ENCODE measurements around the gene LNPEP.
A peak's percentile ranks its signal among the peaks of the same experiment; 100 is the strongest.

LNPEP gene

GRCh38 chr5:96972599-96973334 lies 36.9 kb downstream of the LNPEP start:
- TF ChIP-seq BACH2 (CRISPR knock-in tag; IDR thresholded peaks at IDR 0.05; ENCODE audit: borderline replicate concordance) (no peak), PPARA (CRISPR knock-in tag; IDR thresholded peaks at IDR 0.05; ENCODE audit: borderline replicate concordance) (no peak)

GRCh38 chr5:96973532-96974401 lies 37.9 kb downstream of the LNPEP start:
- TF ChIP-seq ZNF565 (CRISPR knock-in tag; conservative IDR thresholded peaks at IDR 0.05; ENCODE audit: low read depth) (no peak), ISL1 (CRISPR knock-in tag; IDR thresholded peaks at IDR 0.05) (no peak), ZC3H10 (CRISPR knock-in tag; IDR thresholded peaks at IDR 0.05) (no peak), ZNF70 (CRISPR knock-in tag; IDR thresholded peaks at IDR 0.05) (no peak), TOX (CRISPR knock-in tag; IDR thresholded peaks at IDR 0.05; ENCODE audit: borderline replicate concordance) (no peak), ZFP3 (CRISPR knock-in tag; IDR thresholded peaks at IDR 0.05) (no peak), ESRRG (CRISPR knock-in tag; IDR thresholded peaks at IDR 0.05) (no peak), ARNTL (CRISPR knock-in tag; IDR thresholded peaks at IDR 0.05; ENCODE audit: borderline replicate concordance, low read depth) (no peak), TCF4 (CRISPR knock-in tag; IDR thresholded peaks at IDR 0.05; ENCODE audit: borderline replicate concordance) (no peak)
- TF ChIP-seq, protein P1, sequence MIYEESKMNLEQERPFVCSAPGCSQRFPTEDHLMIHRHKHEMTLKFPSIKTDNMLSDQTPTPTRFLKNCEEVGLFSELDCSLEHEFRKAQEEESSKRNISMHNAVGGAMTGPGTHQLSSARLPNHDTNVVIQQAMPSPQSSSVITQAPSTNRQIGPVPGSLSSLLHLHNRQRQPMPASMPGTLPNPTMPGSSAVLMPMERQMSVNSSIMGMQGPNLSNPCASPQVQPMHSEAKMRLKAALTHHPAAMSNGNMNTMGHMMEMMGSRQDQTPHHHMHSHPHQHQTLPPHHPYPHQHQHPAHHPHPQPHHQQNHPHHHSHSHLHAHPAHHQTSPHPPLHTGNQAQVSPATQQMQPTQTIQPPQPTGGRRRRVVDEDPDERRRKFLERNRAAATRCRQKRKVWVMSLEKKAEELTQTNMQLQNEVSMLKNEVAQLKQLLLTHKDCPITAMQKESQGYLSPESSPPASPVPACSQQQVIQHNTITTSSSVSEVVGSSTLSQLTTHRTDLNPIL (CRISPR knock-in tag; IDR thresholded peaks at IDR 0.05; ENCODE audit: low read depth), result no peak
- TF ChIP-seq, protein P2, sequence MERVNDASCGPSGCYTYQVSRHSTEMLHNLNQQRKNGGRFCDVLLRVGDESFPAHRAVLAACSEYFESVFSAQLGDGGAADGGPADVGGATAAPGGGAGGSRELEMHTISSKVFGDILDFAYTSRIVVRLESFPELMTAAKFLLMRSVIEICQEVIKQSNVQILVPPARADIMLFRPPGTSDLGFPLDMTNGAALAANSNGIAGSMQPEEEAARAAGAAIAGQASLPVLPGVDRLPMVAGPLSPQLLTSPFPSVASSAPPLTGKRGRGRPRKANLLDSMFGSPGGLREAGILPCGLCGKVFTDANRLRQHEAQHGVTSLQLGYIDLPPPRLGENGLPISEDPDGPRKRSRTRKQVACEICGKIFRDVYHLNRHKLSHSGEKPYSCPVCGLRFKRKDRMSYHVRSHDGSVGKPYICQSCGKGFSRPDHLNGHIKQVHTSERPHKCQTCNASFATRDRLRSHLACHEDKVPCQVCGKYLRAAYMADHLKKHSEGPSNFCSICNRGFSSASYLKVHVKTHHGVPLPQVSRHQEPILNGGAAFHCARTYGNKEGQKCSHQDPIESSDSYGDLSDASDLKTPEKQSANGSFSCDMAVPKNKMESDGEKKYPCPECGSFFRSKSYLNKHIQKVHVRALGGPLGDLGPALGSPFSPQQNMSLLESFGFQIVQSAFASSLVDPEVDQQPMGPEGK (CRISPR knock-in tag; IDR thresholded peaks at IDR 0.05; ENCODE audit: borderline replicate concordance), result no peak
- TF ChIP-seq, protein P3, sequence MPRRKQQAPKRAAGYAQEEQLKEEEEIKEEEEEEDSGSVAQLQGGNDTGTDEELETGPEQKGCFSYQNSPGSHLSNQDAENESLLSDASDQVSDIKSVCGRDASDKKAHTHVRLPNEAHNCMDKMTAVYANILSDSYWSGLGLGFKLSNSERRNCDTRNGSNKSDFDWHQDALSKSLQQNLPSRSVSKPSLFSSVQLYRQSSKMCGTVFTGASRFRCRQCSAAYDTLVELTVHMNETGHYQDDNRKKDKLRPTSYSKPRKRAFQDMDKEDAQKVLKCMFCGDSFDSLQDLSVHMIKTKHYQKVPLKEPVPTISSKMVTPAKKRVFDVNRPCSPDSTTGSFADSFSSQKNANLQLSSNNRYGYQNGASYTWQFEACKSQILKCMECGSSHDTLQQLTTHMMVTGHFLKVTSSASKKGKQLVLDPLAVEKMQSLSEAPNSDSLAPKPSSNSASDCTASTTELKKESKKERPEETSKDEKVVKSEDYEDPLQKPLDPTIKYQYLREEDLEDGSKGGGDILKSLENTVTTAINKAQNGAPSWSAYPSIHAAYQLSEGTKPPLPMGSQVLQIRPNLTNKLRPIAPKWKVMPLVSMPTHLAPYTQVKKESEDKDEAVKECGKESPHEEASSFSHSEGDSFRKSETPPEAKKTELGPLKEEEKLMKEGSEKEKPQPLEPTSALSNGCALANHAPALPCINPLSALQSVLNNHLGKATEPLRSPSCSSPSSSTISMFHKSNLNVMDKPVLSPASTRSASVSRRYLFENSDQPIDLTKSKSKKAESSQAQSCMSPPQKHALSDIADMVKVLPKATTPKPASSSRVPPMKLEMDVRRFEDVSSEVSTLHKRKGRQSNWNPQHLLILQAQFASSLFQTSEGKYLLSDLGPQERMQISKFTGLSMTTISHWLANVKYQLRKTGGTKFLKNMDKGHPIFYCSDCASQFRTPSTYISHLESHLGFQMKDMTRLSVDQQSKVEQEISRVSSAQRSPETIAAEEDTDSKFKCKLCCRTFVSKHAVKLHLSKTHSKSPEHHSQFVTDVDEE (CRISPR knock-in tag; IDR thresholded peaks at IDR 0.05), result no peak
- no peak for ATAC-seq

More at GRCh38 chr5:96972599-96973334, 36.9 kb downstream of the LNPEP start:
- ATAC-seq, result no peak

- peak; percentile 54; the same call in 2 of the 3 replicates for ATAC-seq
- TF ChIP-seq ZC3H10 (CRISPR knock-in tag; IDR thresholded peaks at IDR 0.05) (no peak), ZFP3 (CRISPR knock-in tag; IDR thresholded peaks at IDR 0.05) (no peak), ZFP30 (CRISPR knock-in tag; IDR thresholded peaks at IDR 0.05) (no peak), OSR1 (CRISPR knock-in tag; IDR thresholded peaks at IDR 0.05) (no peak), ZNF8 (CRISPR knock-in tag; IDR thresholded peaks at IDR 0.05) (no peak), RARB (CRISPR knock-in tag; IDR thresholded peaks at IDR 0.05) (no peak), PPARA (CRISPR knock-in tag; IDR thresholded peaks at IDR 0.05; ENCODE audit: borderline replicate concordance) (no peak), SNAI2 (CRISPR knock-in tag; IDR thresholded peaks at IDR 0.05) (no peak), ARNTL (CRISPR knock-in tag; IDR thresholded peaks at IDR 0.05; ENCODE audit: borderline replicate concordance, low read depth) (no peak), ESRRG (CRISPR knock-in tag; IDR thresholded peaks at IDR 0.05) (no peak), ZNF565 (CRISPR knock-in tag; conservative IDR thresholded peaks at IDR 0.05; ENCODE audit: low read depth) (no peak), BACH2 (CRISPR knock-in tag; IDR thresholded peaks at IDR 0.05; ENCODE audit: borderline replicate concordance) (no peak)
- TF ChIP-seq, protein P3 (CRISPR knock-in tag; IDR thresholded peaks at IDR 0.05), result no peak
- TF ChIP-seq, protein P4, sequence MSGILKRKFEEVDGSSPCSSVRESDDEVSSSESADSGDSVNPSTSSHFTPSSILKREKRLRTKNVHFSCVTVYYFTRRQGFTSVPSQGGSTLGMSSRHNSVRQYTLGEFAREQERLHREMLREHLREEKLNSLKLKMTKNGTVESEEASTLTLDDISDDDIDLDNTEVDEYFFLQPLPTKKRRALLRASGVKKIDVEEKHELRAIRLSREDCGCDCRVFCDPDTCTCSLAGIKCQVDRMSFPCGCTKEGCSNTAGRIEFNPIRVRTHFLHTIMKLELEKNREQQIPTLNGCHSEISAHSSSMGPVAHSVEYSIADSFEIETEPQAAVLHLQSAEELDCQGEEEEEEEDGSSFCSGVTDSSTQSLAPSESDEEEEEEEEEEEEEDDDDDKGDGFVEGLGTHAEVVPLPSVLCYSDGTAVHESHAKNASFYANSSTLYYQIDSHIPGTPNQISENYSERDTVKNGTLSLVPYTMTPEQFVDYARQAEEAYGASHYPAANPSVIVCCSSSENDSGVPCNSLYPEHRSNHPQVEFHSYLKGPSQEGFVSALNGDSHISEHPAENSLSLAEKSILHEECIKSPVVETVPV (CRISPR knock-in tag; IDR thresholded peaks at IDR 0.05), result no peak
- TF ChIP-seq, protein P2 (CRISPR knock-in tag; IDR thresholded peaks at IDR 0.05; ENCODE audit: borderline replicate concordance), result no peak
- TF ChIP-seq, protein P5, sequence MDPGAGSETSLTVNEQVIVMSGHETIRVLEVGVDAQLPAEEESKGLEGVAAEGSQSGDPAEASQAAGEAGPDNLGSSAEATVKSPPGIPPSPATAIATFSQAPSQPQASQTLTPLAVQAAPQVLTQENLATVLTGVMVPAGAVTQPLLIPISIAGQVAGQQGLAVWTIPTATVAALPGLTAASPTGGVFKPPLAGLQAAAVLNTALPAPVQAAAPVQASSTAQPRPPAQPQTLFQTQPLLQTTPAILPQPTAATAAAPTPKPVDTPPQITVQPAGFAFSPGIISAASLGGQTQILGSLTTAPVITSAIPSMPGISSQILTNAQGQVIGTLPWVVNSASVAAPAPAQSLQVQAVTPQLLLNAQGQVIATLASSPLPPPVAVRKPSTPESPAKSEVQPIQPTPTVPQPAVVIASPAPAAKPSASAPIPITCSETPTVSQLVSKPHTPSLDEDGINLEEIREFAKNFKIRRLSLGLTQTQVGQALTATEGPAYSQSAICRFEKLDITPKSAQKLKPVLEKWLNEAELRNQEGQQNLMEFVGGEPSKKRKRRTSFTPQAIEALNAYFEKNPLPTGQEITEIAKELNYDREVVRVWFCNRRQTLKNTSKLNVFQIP (CRISPR knock-in tag; IDR thresholded peaks at IDR 0.05; ENCODE audit: borderline replicate concordance, low read depth), result no peak
Observed at GRCh38 chr5:96975656-96976055, 39.8 kb downstream of the LNPEP start.
